LNCAP (cell line): Measurements from ENCODE around the gene EIF4E1B.

Source experiments
- CTCF ChIP-seq: fragments of 450-650 bp; IDR thresholded peaks from 2 replicates; pipeline ENCODE4 v1.5.1; 2017; ENCODE audit warnings: mild to moderate bottlenecking

EIF4E1B gene

DNA sequence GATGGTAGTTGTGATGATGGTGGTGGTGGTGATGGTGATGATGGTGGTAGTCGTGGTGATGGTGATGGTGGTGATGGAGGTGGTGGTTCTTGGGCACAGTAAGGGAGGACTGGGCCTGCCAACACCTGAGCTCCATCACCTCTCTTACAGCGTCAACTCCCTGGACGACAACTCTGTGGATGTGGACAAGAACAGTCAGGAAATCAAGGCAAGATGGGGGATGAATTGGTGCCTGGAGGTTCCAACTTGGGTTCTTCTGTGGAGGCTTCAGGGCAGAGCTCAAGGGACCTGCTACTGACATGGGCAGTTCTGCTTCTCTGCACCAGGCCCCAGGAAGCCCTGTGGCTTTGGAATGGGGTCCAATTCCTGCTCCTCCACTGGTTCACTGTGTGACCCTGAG, 37.9 kb upstream of the EIF4E1B start:
- no peak for TF ChIP-seq CTCF

- TF ChIP-seq CTCF = no peak
Observed at GRCh38 chr5:176593273-176593869, 37.1 kb upstream of the EIF4E1B start.

- TF ChIP-seq CTCF = no peak
Observed at GRCh38 chr5:176594554-176594953, 35.9 kb upstream of the EIF4E1B start.

- TF ChIP-seq CTCF = no peak
Observed at GRCh38 chr5:176595386-176595943, 35.0 kb upstream of the EIF4E1B start.

- no peak for TF ChIP-seq CTCF
Observed at GRCh38 chr5:176596069-176596644, 34.3 kb upstream of the EIF4E1B start.

DNA sequence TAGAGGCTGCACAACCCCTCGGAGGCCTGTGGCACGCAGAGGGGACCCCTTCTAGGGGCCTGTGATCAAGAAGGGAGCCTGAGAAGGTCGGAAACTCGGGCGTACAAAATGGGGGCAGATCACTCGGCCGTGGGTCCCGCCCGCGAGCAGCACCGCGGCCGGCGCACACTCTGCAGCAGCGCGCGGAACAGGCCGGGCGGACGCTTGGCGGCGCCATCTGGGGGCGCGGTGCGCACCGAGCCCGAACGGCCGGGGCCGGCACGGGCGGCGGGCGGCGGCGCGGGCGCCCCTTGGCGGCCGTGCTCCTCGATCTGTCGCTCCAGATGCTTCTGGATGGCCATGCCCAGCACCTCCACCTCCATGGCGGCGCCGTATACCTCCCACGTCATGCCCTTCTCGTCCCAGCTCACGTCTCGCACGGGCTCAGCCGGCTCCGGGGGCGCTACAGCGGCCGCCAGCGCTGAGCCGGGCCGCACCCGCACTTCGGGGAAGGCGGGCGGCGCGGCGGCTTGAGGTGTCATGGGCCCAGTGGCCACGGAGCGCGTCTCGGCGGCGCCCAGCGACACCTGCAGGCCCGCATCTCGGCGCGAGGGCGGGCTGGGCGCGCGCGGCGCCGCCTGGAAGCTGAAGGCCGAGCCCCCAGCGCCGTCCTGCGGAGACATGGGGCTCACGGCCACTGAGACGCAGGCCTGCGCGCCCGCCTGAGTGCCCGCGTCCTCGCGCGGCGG, 33.6 kb upstream of the EIF4E1B start:
- TF ChIP-seq CTCF = peak; percentile 16; the same call in 1 of the 2 replicates

GRCh38 chr5:176597417-176598389, 32.8 kb upstream of the EIF4E1B start:
- no peak for TF ChIP-seq CTCF
